COLO829 (cell line): ENCODE measurements around the gene GTF3C1.

Experiments used
- DNase-seq: peaks from one replicate; pipeline ENCODE4 v3.0.0; 2012; ENCODE audit warnings: low spot score

The GTF3C1 gene

DNA sequence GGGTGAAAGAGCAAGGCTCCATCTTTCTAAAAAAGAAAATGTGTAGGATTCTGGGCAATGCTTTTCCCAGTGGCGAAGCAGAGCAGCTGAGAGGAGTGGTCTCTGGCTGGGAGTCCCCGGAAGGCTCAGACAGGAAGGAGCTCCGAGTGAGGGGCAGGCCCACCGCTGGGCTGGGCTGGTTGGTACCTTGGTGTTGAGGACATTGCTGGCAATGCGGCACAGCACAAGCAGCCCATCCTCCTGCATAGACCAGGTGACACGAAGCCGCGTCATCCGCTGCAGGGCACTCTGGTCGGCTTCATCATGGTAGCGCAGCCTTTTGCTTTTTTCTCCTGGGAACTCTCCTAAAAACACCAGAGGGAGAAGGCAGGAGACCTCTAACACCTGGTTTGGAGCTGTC, 63.9 kb downstream of the GTF3C1 start:
- no peak for DNase-seq

DNA sequence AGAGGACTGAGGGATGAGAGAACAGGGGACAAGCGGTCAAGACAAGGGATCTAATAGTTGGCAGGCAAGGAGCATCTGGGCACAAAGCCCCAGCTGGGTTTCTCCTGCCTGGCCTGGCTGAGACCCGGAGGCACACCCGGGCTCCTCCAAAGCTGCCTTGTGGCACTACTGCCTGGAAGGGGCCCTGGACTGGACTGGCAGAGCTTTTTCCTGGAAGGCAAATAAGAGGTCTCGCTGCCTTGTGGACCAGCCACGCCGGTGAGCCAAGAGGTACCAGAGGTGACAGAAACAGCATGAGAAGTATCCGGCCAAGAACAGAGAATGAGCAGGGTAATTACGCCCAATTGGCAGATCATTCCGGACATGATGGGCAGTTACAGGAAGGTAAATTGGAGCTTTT, 64.6 kb downstream of the GTF3C1 start:
- DNase-seq = no peak

DNA sequence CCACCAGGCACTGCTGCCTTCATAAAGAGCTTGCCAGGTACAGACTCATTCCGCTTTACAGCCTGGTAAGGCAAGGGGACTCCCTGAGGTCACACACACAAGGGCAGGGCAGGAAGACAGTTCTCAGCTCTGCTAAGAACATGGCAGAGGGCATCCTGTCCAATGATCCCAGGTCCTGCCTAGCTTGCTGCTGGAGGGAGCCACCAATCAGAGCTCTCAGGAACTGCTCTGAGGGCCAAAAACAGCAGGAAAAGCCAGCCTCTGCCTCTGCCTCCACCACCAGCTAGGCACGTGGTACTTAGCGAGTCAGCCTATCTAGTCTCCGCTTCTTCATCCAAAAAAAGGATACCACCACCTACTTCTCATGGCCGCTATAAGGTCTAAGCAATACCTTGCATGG, 66.1 kb downstream of the GTF3C1 start:
- DNase-seq = no peak

DNA sequence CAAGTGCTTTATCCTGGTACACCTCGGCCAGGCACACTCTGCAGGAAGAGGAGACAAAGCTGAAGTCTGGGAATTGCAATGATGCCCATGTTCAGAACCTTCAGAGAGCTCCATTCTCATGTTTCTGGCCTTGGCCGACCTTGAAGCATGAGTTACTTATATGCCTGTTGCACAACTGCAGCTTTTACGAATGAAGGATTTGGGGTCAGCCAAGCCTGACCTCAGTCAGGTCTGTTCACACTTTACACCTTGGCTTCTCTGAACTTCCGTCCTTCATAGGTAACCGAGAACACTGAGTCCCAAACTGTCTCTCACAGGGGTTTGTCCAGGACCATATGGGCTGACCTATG, 66.7 kb downstream of the GTF3C1 start:
- DNase-seq = no peak

DNA sequence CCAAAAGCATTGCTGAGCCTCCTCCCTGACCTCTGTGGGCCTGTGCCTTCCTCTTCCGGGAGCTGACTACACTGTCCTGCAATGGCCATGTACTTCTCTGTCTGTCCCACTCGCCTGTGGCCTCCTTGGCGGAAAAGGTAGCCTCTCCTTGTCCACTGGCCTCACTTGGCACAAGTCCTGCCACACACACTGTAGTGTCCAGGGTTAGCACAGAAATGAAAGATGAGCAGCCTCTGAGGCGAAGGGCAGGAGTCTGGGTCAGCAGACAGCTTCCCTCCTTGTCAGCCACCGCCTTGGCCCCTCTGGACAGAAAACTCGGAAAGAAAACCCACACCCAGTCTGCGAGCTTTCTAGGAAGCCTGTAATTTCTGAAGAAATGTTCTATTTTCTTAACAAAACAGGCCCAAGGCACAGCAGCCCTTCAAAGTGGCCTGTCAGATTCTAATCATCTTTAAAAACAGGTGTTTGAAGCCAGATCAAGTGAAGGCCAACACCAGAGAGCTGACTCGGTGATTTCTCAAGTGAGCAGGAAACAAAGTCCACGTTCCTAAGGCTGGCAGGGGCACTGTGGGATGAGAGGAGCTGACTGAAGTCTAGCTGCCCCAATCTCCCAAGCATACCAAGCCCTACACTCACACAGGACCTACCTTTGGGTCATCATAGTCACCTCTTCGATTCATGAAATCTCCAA, 67.2 kb downstream of the GTF3C1 start:
- DNase-seq = no peak

DNA sequence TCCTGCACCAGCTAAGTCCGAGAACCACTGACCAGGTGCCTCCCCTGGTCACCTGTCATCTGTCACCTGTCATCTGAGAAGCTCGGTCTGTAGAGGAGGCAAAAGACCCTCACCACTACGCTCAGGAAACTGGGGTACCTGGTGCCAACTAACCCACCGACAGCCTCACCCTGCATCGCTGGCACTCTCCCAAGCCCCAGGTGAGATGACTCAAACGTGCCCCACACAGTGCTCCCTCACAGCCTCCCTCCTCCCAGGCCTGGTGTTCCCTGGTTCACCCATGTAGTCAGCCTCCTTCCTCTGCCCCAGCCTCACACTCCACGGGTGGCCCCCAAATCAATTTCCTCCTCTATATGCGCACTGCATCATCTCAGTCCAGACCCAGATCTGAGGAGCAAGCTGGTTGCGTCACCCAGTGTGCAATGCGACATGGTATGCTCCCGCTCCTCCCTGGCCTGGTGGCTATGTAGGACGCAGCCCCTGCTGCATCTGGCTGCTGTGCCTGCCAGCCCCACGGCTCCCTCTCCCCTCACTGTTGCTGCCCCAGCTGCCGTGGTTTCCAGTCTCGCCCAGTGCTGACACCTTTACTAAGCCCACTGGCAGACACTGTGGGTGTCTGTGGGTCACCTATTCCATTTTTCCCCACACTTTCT, 68.3 kb downstream of the GTF3C1 start:
- DNase-seq = no peak

DNA sequence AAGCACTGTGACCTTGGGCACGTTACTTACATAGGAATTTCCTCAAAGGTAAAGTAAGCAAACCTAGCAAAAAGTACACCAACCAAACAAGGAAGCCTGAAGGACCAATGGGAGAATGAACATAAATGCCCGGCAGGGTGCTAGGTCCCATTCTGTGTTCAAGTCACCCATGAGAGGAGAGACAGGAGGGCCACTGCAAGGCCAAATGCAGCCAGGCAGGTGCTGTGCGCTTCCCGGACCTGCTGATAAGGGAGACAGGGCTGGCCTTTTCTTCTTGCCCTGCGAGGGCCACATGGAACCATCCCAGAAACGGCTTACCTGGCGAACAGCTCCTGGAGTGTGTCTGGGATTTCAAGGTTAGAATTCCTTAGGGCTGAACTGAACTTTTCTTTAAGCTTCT, 69.0 kb downstream of the GTF3C1 start:
- no peak for DNase-seq

DNA sequence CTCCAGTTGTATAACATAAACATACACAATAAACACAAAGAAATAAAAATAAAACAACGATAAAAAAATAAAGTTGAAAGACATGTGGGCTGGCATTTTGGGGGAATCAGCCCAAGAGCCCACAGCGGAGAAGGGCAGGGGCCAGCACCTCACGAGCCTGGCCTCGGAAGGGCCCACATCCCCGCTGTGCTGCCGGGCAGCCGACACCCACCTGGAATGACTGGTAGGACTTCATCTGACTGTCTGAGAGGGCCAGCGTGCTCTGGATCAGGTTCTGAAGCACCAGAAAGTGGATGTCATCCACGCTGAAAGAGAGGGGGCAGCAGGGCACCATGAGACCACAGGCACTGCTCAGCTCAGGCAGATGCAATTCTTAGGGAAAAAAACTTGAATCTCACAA, 73.5 kb downstream of the GTF3C1 start:
- no peak for DNase-seq

DNA sequence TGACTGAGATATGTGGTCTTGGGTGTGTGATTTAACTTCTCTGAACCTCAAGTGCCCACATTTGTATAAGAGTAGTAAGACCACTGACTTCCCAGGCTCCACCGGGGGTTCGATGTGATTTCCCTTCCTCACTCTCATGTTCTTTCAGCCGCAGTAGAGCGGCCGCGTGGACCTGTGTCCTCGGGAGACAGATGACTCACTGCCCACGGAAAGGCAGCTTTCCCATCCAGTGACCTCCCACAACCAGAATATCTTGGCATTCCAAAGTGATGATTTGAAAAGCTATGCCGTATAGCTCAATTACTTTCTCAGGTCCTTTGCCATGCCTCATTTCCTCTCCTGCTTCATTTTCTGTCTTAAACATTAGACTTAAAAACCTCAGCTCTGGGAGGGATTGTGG, 74.2 kb downstream of the GTF3C1 start:
- peak; percentile 39 for DNase-seq

DNA sequence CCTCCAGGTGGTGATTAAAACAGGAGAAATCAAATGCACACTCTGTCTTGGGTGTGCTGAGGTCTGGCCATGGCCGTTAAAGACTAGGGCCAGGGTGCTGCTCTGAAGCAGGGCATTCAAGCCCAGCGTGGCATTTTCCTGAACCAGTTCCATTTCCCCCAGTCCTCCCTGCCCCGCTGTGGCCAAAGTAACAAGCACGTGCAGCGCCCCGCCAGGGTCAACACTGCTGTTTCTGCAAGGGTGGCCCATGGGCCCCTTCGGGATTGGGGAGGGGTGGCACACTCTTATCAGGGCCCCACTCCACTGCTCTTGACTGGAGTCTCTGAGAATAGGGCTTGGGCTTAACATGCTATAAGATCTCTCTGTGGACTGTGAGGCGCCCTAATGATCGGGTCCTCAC, 74.8 kb downstream of the GTF3C1 start:
- no peak for DNase-seq

DNA sequence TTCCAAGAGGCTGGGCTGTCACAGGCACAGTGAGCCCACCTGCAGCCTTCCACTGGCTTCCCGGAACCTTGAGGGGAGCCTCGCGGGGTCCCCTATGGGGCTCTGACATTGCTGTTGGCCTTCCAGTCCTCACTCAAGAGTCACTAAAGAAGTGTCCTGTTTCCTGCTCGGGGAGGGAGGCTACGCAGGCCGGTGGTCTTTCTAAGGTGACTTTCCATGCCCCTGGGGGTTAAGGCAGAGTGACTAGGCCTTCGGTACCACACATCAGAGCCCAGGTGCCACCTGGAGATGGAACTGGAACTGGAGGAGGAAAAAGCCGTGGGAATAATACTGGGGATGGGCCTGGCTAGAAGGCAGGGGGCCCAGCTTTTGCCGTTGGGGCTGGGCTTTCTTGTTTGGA, 75.7 kb downstream of the GTF3C1 start:
- no peak for DNase-seq

DNA sequence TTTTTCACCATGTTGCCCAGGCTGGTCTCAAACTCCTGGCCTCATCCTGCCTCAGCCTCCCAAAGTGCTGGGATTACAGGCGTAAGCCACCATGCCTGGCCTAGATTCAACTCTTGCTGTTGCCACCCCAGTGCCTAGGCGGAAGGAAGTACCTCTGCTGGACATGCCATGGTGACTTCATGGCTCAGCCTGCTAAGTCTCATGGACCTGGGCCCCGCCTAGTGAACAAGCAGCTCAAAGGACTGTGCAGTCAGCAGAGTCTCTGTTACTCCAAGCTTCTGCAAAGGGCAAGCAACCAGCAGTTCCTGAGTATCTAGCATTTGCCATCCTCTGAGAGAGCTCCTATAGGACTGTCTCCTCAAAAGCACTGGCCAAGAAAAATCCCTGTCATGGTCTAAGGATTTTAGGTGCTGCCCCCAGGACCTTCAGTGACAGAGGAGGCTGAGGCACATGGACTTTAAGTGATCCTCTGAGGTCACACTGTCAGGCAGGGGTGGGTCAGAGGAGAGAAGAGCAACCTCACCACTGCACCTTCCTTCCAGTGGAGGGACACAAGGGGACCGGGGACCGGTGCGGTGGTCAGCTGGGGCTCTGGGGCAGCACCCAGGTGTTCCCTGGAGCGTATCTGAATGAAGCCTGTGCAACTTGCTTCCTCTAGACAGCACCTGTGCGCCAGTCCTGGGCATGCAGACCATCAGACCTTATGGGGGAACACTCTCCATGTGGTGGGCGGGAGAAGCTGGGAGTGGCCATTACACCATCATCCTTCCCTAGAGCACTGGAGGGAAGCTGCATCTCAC, 76.4 kb downstream of the GTF3C1 start:
- DNase-seq = no peak

DNA sequence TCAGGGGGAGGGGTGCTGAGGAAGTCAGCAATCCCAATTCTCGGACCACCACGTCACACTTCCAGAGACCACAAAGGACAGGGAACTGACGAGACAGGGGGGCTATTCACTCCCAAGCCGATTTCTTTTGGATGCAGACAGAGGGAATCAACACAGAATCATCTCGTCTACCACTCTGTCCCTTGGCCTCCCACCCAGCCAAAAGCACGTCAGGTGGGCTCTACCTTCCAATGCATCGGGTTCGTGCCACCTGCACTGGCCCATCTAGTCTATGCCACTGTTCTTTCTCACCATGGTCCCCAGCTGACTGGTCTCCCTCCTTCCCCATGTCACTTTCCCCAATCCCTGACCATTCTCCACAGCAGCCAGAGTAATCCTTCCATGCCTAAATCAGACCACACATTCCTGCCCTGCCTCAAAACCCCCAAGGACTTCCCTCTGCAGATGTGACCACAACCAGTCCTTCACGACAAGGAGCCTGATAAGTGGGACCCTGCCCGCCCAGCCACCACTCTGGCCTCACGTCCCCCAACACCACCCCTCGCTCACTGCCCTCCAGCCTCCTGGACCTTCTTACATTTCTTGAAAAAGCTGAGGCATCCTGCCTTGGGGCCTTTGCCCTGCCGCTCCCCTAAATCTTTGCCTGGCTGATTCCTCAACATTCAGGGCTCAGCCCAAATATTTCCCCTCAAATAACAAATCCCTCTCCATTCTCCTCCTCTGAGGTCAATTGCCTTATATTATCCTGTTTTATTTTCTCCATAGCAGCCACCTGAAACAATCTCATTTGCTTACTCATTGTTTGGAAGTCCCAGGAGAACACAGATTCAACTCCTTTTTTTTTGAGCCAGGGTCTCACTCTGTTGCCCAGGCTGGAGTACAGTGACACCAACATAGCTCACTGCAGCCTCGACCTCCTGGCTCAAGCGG, 77.4 kb downstream of the GTF3C1 start:
- DNase-seq = no peak

DNA sequence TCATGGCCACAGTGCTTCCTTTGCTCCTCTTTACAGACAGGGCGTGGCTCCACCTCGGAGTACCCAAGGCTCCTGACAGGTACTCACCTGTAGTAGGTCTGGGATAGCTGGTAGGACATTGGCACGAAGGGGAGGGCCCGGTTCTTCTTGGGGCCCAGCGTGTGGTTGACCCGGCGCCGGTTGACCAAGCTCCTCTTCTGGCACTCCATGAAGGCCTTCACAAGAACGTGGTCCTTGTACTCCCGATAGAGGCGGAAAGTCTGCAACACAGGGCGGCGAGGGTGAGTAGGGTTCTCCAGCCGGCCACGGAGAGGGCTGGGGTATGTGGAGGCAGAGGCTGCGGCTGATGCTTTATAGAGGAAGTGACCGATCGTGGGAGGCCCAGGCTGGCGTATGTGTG, 78.1 kb downstream of the GTF3C1 start:
- DNase-seq = no peak

DNA sequence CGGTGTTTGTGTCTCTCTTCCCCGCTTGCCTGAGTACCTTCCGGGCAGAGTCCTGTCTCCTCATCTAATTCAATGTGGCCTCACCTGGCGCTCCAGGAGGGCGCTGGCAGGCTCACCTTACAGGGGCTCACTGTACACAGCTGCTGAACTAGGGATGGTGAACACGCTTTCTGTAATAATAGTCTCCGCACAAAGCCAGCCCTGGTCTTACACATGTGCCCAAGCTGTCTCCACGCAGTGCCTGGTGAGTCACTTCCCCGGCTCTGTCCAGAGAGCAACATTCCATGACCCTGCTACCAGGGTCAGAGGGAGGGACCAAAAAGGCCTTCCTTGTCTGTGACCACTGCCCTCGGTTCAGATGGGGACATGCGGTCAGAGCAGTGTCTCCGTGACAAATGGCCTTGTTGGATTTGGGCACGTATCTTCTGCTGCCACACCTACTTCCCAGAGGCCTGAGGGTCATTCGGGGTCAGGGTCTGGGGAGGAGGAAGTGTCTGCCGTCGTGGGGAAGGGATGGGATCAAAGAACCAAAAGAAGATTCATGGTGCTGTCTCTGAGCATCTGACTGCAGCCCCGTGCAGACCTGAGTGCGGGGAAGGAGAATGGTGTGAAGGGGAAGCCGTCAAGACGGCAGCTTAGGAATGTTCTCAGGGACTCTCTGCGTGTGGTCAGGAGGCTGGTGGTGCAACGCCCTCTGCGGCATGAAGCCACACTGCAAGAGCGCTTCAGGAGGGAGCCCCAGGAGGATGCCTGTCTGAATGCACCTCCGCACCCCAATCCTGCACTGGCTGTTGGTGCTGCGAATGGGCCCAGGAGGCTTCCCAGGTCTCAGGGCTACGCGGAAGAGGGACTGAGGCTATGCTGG, 78.9 kb downstream of the GTF3C1 start:
- no peak for DNase-seq

DNA sequence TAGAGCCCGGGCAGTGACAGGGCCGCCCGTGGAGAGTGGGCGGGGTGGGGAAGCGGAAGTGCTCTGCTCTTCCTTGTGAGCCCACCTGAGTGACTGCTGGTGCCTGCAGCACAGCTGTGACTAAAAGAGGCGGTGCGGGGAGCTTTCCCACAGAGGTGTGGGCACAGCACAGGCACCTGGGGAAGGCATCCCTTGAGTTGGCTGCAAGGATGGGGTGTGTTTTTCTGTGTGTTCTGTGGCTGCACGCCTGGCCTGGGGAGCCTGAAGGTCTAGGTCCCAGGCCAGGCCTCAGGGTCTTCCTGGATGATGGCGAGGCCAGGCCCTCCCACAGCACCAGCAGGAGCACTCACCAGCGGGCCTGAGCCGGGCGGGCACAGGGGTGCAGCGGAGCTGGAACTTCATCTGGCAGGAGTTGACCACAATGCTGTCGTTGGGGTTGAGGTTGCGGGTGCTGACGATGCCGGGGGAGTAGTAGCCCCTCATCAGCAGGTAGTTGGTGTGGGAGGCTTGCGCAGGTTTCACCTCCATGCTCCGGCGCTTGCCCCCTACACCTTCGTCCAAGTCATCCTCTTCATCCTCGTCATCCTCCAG, 80.7 kb downstream of the GTF3C1 start:
- DNase-seq = no peak

DNA sequence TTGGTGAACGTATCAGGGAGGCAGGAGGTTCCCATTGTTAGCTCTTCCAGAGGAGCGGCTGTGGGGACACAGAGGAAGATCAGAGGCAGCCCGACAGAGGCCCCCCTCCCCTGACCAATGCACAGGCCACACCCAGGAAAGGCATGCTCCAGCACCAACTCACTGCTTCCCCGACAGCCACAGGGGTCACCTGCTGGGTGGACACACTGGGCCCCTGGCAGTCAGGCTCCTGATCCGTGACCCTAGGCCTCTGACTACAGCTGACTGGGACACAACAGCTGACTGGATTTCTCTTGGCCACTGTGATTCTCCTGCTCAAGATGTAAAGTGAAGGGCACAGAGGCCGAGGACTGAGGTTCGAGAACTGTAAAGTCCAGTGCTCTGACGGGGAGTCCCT, 84.2 kb downstream of the GTF3C1 start:
- no peak for DNase-seq

DNA sequence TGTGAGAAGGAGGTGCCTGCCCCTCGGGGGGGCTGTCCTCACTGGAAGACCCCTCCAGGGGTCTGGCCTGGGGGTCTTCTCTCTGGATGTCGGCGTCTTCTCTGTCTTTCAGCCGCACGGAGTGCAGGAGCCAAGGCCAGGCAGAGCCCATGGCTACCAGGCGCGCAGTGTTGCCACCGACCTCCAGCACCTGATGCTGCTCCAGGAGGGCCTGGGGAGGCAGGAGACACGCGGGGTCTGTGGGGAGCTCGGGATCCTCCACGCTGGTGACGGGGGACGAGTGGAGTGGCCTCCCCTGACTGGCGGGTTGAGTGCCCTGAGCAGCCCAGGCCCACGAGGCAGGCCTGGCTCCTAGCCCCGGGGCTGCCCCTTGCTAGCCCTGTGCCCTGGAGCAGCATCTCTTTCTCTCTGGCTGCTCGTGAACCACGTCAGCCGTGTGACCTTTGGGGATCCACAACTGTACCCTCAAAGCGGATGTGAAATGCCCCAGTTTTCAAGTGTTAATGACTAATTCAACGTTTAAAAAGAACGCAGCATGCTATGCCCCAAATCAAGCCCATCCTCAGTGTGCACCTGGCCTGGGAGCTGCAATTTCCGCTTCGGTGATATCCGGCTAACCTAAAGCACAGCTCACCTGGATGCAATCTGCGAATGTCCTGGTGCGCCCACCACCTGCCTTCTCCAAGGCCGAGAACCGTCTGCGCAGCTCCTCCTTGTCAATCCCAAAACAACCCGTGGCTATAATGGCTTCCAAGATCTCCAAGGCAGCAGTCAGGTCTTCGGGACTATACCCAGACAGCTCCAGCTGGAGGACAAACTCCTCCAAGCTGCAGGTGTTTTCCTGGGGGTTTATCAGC, 84.9 kb downstream of the GTF3C1 start:
- DNase-seq = no peak

DNA sequence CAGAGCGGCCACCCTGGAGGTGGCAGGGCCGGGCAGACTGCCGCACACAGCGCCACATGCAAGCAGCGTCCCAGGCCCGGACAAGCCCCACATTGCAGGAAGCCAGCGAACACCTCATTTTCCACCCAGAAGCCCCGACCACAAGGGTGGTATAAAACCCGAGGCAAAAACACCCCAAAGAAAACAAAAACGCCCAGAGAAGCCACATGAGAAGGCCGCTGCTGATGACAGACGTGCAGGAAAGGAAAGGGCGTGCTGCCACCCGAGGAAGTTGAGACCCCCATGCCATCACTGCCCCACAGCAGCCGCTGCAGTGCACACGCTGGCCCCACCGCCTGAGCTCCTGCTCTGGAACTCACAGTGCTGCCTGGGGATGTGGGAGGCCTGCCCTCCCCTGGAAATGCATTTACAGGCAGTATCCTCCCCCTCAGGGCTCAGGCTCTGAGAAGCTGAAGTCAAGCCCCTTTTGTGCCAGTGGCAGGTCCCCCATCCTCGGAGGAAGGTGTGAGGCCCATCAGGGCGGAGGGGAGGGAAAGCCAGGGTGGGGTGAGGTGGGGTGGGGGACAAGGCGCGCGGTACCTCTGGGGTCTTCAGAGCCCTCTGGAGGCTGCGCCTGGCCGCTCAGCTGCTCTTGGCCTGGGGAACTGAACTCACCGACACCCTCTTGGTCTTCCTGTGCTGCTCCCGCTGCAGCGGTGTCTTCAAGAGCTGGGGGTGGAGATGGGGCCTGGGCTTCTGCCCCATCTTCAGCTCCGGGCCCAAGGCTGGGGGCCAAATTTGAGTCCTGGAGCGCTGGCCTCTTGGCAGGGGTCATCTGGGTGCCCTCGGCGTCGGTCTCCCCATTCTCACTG, 85.7 kb downstream of the GTF3C1 start:
- no peak for DNase-seq
